ENCODE data around the gene RARB.

The RARB gene

GRCh38 chr3:25547103-25547502 is 119.0 kb downstream of the RARB start:
- in situ Hi-C loops (cut with MboI; ENCODE audit: low sequenced_read_pairs): no loop called here

- in situ Hi-C loops (cut with MboI; ENCODE audit: low sequenced_read_pairs): no loop called here
Measured at GRCh38 chr3:25547943-25548674, 120.0 kb downstream of the RARB start.

GRCh38 chr3:25548836-25549235 is 120.8 kb downstream of the RARB start:
- in situ Hi-C loops (cut with MboI; ENCODE audit: low sequenced_read_pairs): no loop called here

- in situ Hi-C loops (cut with MboI; ENCODE audit: low sequenced_read_pairs): no loop called here
Measured at GRCh38 chr3:25552251-25552650, 124.2 kb downstream of the RARB start.

- in situ Hi-C loops (cut with MboI; ENCODE audit: low sequenced_read_pairs): no loop called here
Measured at GRCh38 chr3:25554376-25554775, 126.3 kb downstream of the RARB start.

- in situ Hi-C loops (cut with MboI; ENCODE audit: low sequenced_read_pairs): no loop called here
Measured at GRCh38 chr3:25555695-25556437, 127.8 kb downstream of the RARB start.

- in situ Hi-C loops (cut with MboI; ENCODE audit: low sequenced_read_pairs): no loop called here
Measured at GRCh38 chr3:25556447-25556846, 128.4 kb downstream of the RARB start.

- in situ Hi-C loops (cut with MboI; ENCODE audit: low sequenced_read_pairs): no loop called here
Measured at GRCh38 chr3:25557694-25558093, 129.6 kb downstream of the RARB start.

- in situ Hi-C loops (cut with MboI; ENCODE audit: low sequenced_read_pairs): no loop called here
Measured at GRCh38 chr3:25558121-25558520, 130.1 kb downstream of the RARB start.

- in situ Hi-C loops (cut with MboI; ENCODE audit: low sequenced_read_pairs): no loop called here
Measured at GRCh38 chr3:25558796-25559195, 130.7 kb downstream of the RARB start.

GRCh38 chr3:25563601-25564000 is 135.5 kb downstream of the RARB start:
- in situ Hi-C loops (cut with MboI; ENCODE audit: low sequenced_read_pairs): no loop called here

GRCh38 chr3:25564075-25564474 is 136.0 kb downstream of the RARB start:
- in situ Hi-C loops (cut with MboI; ENCODE audit: low sequenced_read_pairs): no loop called here

GRCh38 chr3:25565807-25566206 is 137.7 kb downstream of the RARB start:
- in situ Hi-C loops (cut with MboI; ENCODE audit: low sequenced_read_pairs): no loop called here

- in situ Hi-C loops (cut with MboI; ENCODE audit: low sequenced_read_pairs): no loop called here
Measured at GRCh38 chr3:25566358-25566920, 138.4 kb downstream of the RARB start.

GRCh38 chr3:25567388-25567787 is 139.3 kb downstream of the RARB start:
- in situ Hi-C loops (cut with MboI; ENCODE audit: low sequenced_read_pairs): no loop called here

GRCh38 chr3:25567806-25568524 is 139.9 kb downstream of the RARB start:
- in situ Hi-C loops (cut with MboI; ENCODE audit: low sequenced_read_pairs): no loop called here

- in situ Hi-C loops (cut with MboI; ENCODE audit: low sequenced_read_pairs): no loop called here
Measured at GRCh38 chr3:25568525-25569078, 140.5 kb downstream of the RARB start.

- in situ Hi-C loops (cut with MboI; ENCODE audit: low sequenced_read_pairs): no loop called here
Measured at GRCh38 chr3:25571285-25571684, 143.2 kb downstream of the RARB start.

GRCh38 chr3:25572336-25572735 is 144.3 kb downstream of the RARB start:
- in situ Hi-C loops (cut with MboI; ENCODE audit: low sequenced_read_pairs): no loop called here

GRCh38 chr3:25572919-25573385 is 144.9 kb downstream of the RARB start:
- in situ Hi-C loops (cut with MboI; ENCODE audit: low sequenced_read_pairs): no loop called here

Measured in HL-60/S4 treated with phorbol 12-myristate 13-acetate at 8.2 ng/mL for 4 days and 3 days (cell line).